HFFc6 (cell line): Measurements from ENCODE around the gene SOX11. TPM values are rescaled to one million over a fixed set of nuclear protein-coding genes. Genes with fewer than 3 reads are reported as not detected.

ENCODE experiments used
- DNase-seq: peaks from one replicate; pipeline ENCODE4 v3.0.0-alpha.2; 2018
- H3K27ac Mint-ChIP-seq: 2 replicates; pipeline ENCODE4 v1.8.0; 2020; ENCODE audit warnings: mild to moderate bottlenecking, mixed read lengths
- H3K27me3 Mint-ChIP-seq: 2 replicates; pipeline ENCODE4 v1.8.0; 2021; ENCODE audit warnings: mild to moderate bottlenecking, moderate library complexity, mixed read lengths; ENCODE audit not compliant: insufficient read depth
- H3K36me3 Mint-ChIP-seq: 2 replicates; pipeline ENCODE4 v1.8.0; 2021; ENCODE audit warnings: low read depth, mixed read lengths
- H3K4me1 Mint-ChIP-seq: 2 replicates; pipeline ENCODE4 v1.8.0; 2020; ENCODE audit warnings: low read depth, mixed read lengths
- H3K4me3 Mint-ChIP-seq: 2 replicates; pipeline ENCODE4 v1.8.0; 2020; ENCODE audit warnings: mild to moderate bottlenecking, moderate library complexity, mixed read lengths
- H3K9me3 Mint-ChIP-seq: 2 replicates; pipeline ENCODE4 v1.8.0; 2020; ENCODE audit warnings: mild to moderate bottlenecking, mixed read lengths
- CTCF ChIP-seq: fragments of 200-600 bp; sonication (generic); IDR thresholded peaks from 2 replicates; pipeline ENCODE4 v1.5.0; 2021; ENCODE audit warnings: antibody characterized with exemption, mild to moderate bottlenecking
- total RNA-seq, 6 experiments: library from RNA; stranded (reverse); fragmentation: NEBNext Ultra II Directional; extraction: Animal tissue kit (Norgen Biotek cat#: 25700); gene quantifications; 2 replicates in 1 of 6; 3 replicates in 5 of 6; pipeline ENCODE4 v1.2.3, GENCODE V29; 2021

Gene SOX11
- total RNA-seq, 6 experiments from 2014 or later: not detected

- Mint-ChIP-seq H3K9me3 (peaks cover 56% of the 10 kb centered on the region), H3K27ac (no peak overlapping the region), H3K4me3 (no peak overlapping the region), H3K27me3 (no peaks in the 10 kb centered on the region; the same call in 1 of the 2 replicates), H3K36me3 (peaks cover 10% of the 10 kb centered on the region), H3K4me1 (no peaks in the 10 kb centered on the region)
- no peak for DNase-seq
- TF ChIP-seq CTCF: no peak
Observed at GRCh38 chr2:5740053-5740452, 47.9 kb downstream of the SOX11 start.

- Mint-ChIP-seq H3K4me1 (no peaks in the 10 kb centered on the region), H3K36me3 (peaks cover 10% of the 10 kb centered on the region), H3K27ac (no peak overlapping the region), H3K4me3 (no peak overlapping the region), H3K9me3 (peaks cover 56% of the 10 kb centered on the region), H3K27me3 (no peaks in the 10 kb centered on the region; the same call in 1 of the 2 replicates)
- no peak for DNase-seq
- TF ChIP-seq CTCF: no peak
Observed at GRCh38 chr2:5740817-5741216, 48.6 kb downstream of the SOX11 start.

GRCh38 chr2:5741242-5741641 is 49.1 kb downstream of the SOX11 start:
- Mint-ChIP-seq H3K4me3 (no peak overlapping the region), H3K9me3 (peaks cover 54% of the 10 kb centered on the region), H3K4me1 (no peaks in the 10 kb centered on the region), H3K36me3 (peaks cover 10% of the 10 kb centered on the region), H3K27me3 (no peaks in the 10 kb centered on the region; the same call in 1 of the 2 replicates), H3K27ac (no peak overlapping the region)
- DNase-seq: no peak
- no peak for TF ChIP-seq CTCF

- no peak for DNase-seq
- no peaks in the 10 kb centered on the region; the same call in 1 of the 2 replicates for H3K27me3 Mint-ChIP-seq
- H3K4me1 Mint-ChIP-seq: no peaks in the 10 kb centered on the region
- no peak overlapping the region for H3K4me3 Mint-ChIP-seq
- H3K36me3 Mint-ChIP-seq: peaks cover 12% of the 10 kb centered on the region
- no peak for TF ChIP-seq CTCF
- H3K9me3 Mint-ChIP-seq: peaks cover 57% of the 10 kb centered on the region
- H3K27ac Mint-ChIP-seq: no peak overlapping the region
Observed at GRCh38 chr2:5742126-5742525, 49.9 kb downstream of the SOX11 start.

GRCh38 chr2:5748391-5748790 is 56.2 kb downstream of the SOX11 start:
- TF ChIP-seq CTCF: no peak
- H3K4me3 Mint-ChIP-seq: no peak overlapping the region
- peaks cover 23% of the 10 kb centered on the region for H3K36me3 Mint-ChIP-seq
- no peak overlapping the region for H3K27ac Mint-ChIP-seq
- H3K4me1 Mint-ChIP-seq: no peaks in the 10 kb centered on the region
- H3K9me3 Mint-ChIP-seq: peaks cover 80% of the 10 kb centered on the region
- peaks cover 2% of the 10 kb centered on the region; the same call in 1 of the 2 replicates for H3K27me3 Mint-ChIP-seq
- DNase-seq: no peak

- no peak for TF ChIP-seq CTCF
- DNase-seq: no peak
- peaks cover 2% of the 10 kb centered on the region; the same call in 1 of the 2 replicates for H3K27me3 Mint-ChIP-seq
- H3K9me3 Mint-ChIP-seq: peaks cover 80% of the 10 kb centered on the region
- no peaks in the 10 kb centered on the region for H3K4me1 Mint-ChIP-seq
- peaks cover 23% of the 10 kb centered on the region for H3K36me3 Mint-ChIP-seq
- H3K27ac Mint-ChIP-seq: no peak overlapping the region
- H3K4me3 Mint-ChIP-seq: no peak overlapping the region
Observed at GRCh38 chr2:5748946-5749345, 56.8 kb downstream of the SOX11 start.
